Keratinocyte (primary cell): Measurements from ENCODE around the gene CRIM1. TPM values are rescaled to one million over a fixed set of nuclear protein-coding genes. Genes with fewer than 3 reads are reported as not detected.

Source experiments
- DNase-seq: peaks from one replicate; pipeline ENCODE4 v3.0.0-alpha.2; 2011; ENCODE audit warnings: low read depth, missing footprints, low spot score
- FAIRE-seq: peaks from 2 replicates; lab custom pipeline; 2011; peaks lifted over from hg19 to GRCh38; lab: Jason Lieb, UNC
- H2AFZ ChIP-seq: 2 replicates; pipeline ENCODE4 v1.6.0; 2012; ENCODE audit warnings: low read length, control low read depth, inconsistent platforms; ENCODE audit not compliant: control insufficient read depth
- H3K27ac ChIP-seq: 2 replicates; pipeline ENCODE4 v1.5.1; 2011; ENCODE audit warnings: low read length; ENCODE audit not compliant: control insufficient read depth, insufficient read depth
- H3K27me3 ChIP-seq: 3 replicates; pipeline ENCODE4 v1.6.0; 2011; ENCODE audit warnings: low read length; ENCODE audit not compliant: control insufficient read depth, insufficient read depth; ENCODE audit errors: extremely low read depth
- H3K36me3 ChIP-seq, 2 experiments: 2 replicates in 1 of 2; 3 replicates in 1 of 2; pipeline ENCODE4 v1.5.1; 2011; ENCODE audit warnings: low read length in 2 of 2, mild to moderate bottlenecking in 1 of 2; ENCODE audit not compliant: control insufficient read depth in 2 of 2, insufficient read depth in 2 of 2; ENCODE audit errors: extremely low read depth in 1 of 2
- H3K4me1 ChIP-seq: 3 replicates; pipeline ENCODE4 v1.5.1; 2011; ENCODE audit warnings: low read length; ENCODE audit not compliant: control insufficient read depth, insufficient read depth; ENCODE audit errors: extremely low read depth
- H3K4me2 ChIP-seq: 3 replicates; pipeline ENCODE4 v1.6.0; 2011; ENCODE audit warnings: low read depth, low read length; ENCODE audit not compliant: control insufficient read depth, insufficient read depth; ENCODE audit errors: extremely low read depth
- H3K4me3 ChIP-seq, 3 experiments: fragments of 200-600 bp in 1 of 3; sonication (generic) in 1 of 3; 2 replicates in 2 of 3; 3 replicates in 1 of 3; pipeline ENCODE4 v1.5.1; 2011 to 2016; ENCODE audit warnings: low read length in 3 of 3, mild to moderate bottlenecking in 3 of 3, control low read depth in 2 of 3, inconsistent platforms in 1 of 3, low read depth in 1 of 3, mixed read lengths in 1 of 3, mixed run types in 1 of 3, moderate library complexity in 1 of 3; ENCODE audit not compliant: control insufficient read depth in 2 of 3, insufficient read depth in 2 of 3; ENCODE audit errors: extremely low read depth in 1 of 3
- H3K79me2 ChIP-seq: 2 replicates; pipeline ENCODE4 v1.6.0; 2012; ENCODE audit warnings: low read length; ENCODE audit not compliant: control insufficient read depth, insufficient read depth
- H3K9ac ChIP-seq: 3 replicates; pipeline ENCODE4 v1.6.0; 2011; ENCODE audit warnings: low read length; ENCODE audit not compliant: control insufficient read depth, insufficient read depth; ENCODE audit errors: extremely low read depth
- H3K9me1 ChIP-seq: 3 replicates; pipeline ENCODE4 v1.6.0; 2011; ENCODE audit warnings: low read length; ENCODE audit not compliant: control insufficient read depth, insufficient read depth; ENCODE audit errors: extremely low read depth
- H3K9me3 ChIP-seq: 2 replicates; pipeline ENCODE4 v1.5.1; 2012; ENCODE audit warnings: low read depth, low read length; ENCODE audit not compliant: control insufficient read depth
- H4K20me1 ChIP-seq: 3 replicates; pipeline ENCODE4 v1.6.0; 2011; ENCODE audit warnings: low read length; ENCODE audit not compliant: control insufficient read depth, insufficient read depth; ENCODE audit errors: extremely low read depth
- CTCF ChIP-seq, 3 experiments: IDR thresholded peaks in 1 of 3; conservative IDR thresholded peaks in 1 of 3; optimal IDR thresholded peaks in 1 of 3; 2 replicates in 2 of 3; 3 replicates in 1 of 3; pipeline versions ENCODE3 to v1.5.1; 2011; ENCODE audit warnings: low read length in 3 of 3, mild to moderate bottlenecking in 3 of 3, moderate library complexity in 2 of 3, control low read depth in 1 of 3, inconsistent platforms in 1 of 3; ENCODE audit not compliant: insufficient read depth in 2 of 3; ENCODE audit errors: extremely low read depth in 1 of 3
- EZH2 ChIP-seq: IDR thresholded peaks from one replicate; pipeline ENCODE4 v1.6.1; 2012; ENCODE audit warnings: inconsistent platforms, mild to moderate bottlenecking, low read length, moderate library complexity
- dilution Hi-C: fragments of 300-500 bp; cut with MboI; formaldehyde crosslinking; loops from one replicate; pipeline ENCODE4 v1.7.0; 2020; ENCODE audit warnings: low sequenced_read_pairs; ENCODE audit not compliant: extremely low pct_ligation_motif_present
- polyA plus RNA-seq, 5 experiments: library from polyadenylated mRNA; depleted of rRNA in 3 of 5; stranded (reverse) in 3 of 5; stranded (forward) in 1 of 5; unstranded in 1 of 5; fragments of >200 nt; gene quantifications; 1 replicate in 1 of 5; 2 replicates in 3 of 5; 3 replicates in 1 of 5; pipeline versions ENCODE4 v1.2.1 to v1.2.3, GENCODE V29; 2011 to 2012; ENCODE audit warnings: missing spikeins in 2 of 5, low read depth in 1 of 5, low replicate concordance in 1 of 5

CRIM1 gene
- polyA plus RNA-seq, 1 donor (not counting 4 experiments of a cell fraction or from before 2014, with no cell fraction given), result 98.3 TPM

- Histone ChIP-seq H2AFZ (no peak overlapping the region), H3K9ac (no peak overlapping the region), H3K36me3 (peaks cover 5 to 16% of the 10 kb centered on the region in 2 experiments), H3K4me2 (peak overlapping the region; percentile 27), H3K4me3 (no peak overlapping the region), H3K27ac (no peak overlapping the region), H3K9me3 (no peaks in the 10 kb centered on the region), H3K79me2 (peaks cover 86% of the 10 kb centered on the region), H3K27me3 (no peaks in the 10 kb centered on the region), H4K20me1 (no peaks in the 10 kb centered on the region), H3K4me1 (peaks cover 21% of the 10 kb centered on the region), H3K9me1 (no peaks in the 10 kb centered on the region)
- TF ChIP-seq CTCF (optimal IDR thresholded peaks at IDR 0.05 in 1 of 3, IDR thresholded peaks at IDR 0.05 in 1 of 3, conservative IDR thresholded peaks at IDR 0.05 in 1 of 3; ENCODE audit: extremely low read depth in 1 of 3, insufficient read depth in 2 of 3, low read length in 3 of 3) (no peak), EZH2 (no peak)
- FAIRE-seq (no peak), DNase-seq (no peak)
- dilution Hi-C loops, result no loop called here
Measured at GRCh38 chr2:36394804-36395203, 39.2 kb downstream of the CRIM1 start.

- H3K9ac ChIP-seq, result no peak overlapping the region
- no peak overlapping the region for H2AFZ ChIP-seq
- TF ChIP-seq CTCF (optimal IDR thresholded peaks at IDR 0.05 in 1 of 3, IDR thresholded peaks at IDR 0.05 in 1 of 3, conservative IDR thresholded peaks at IDR 0.05 in 1 of 3; ENCODE audit: extremely low read depth in 1 of 3, insufficient read depth in 2 of 3, low read length in 3 of 3) (no peak), EZH2 (no peak)
- no peak overlapping the region for H3K27ac ChIP-seq
- peaks cover 89% of the 10 kb centered on the region for H3K79me2 ChIP-seq
- dilution Hi-C loops, result no loop called here
- H4K20me1 ChIP-seq, result no peaks in the 10 kb centered on the region
- DNase-seq, result no peak
- no peak overlapping the region for H3K4me2 ChIP-seq
- no peak overlapping the region for H3K4me3 ChIP-seq
- peaks cover 8 to 15% of the 10 kb centered on the region in 2 experiments for H3K36me3 ChIP-seq
- no peak for FAIRE-seq
- peaks cover 21% of the 10 kb centered on the region for H3K4me1 ChIP-seq
- no peaks in the 10 kb centered on the region for H3K9me3 ChIP-seq
- H3K27me3 ChIP-seq, result no peaks in the 10 kb centered on the region
- no peaks in the 10 kb centered on the region for H3K9me1 ChIP-seq
Measured at GRCh38 chr2:36395866-36396265, 40.3 kb downstream of the CRIM1 start.
